Right atrium auricular region (tissue), 2 donors: ENCODE measurements around the gene DNAAF8. TPM values are rescaled to one million over a fixed set of nuclear protein-coding genes. Genes with fewer than 3 reads are reported as not detected.

ENCODE experiments used
- DNase-seq: peaks from one replicate; pipeline ENCODE4 v3.0.0-alpha.2; 2019; ENCODE audit warnings: low spot score
- H3K27ac ChIP-seq, 2 donors: fragments of 200-600 bp; sonication (generic); 1 replicate in 1 of 2; 2 replicates in 1 of 2; pipeline ENCODE4 v1.5.1; 2016 to 2019
- H3K27me3 ChIP-seq, 2 donors: fragments of 200-600 bp; sonication (generic); one replicate each; pipeline versions ENCODE4 v1.5.1 to v1.6.0; 2017 to 2019
- H3K36me3 ChIP-seq: fragments of 200-600 bp; sonication (generic); one replicate; pipeline ENCODE4 v1.5.1; 2016
- H3K4me1 ChIP-seq, 2 donors: fragments of 200-600 bp; sonication (generic); one replicate each; pipeline versions ENCODE4 v1.5.1 to v1.6.0; 2017 to 2019
- H3K4me3 ChIP-seq, 2 donors: fragments of 200-600 bp; sonication (generic); 1 replicate in 1 of 2; 2 replicates in 1 of 2; pipeline ENCODE4 v1.5.1; 2017 to 2019; ENCODE audit warnings: mild to moderate bottlenecking in 1 of 2, moderate library complexity in 1 of 2
- H3K9me3 ChIP-seq, 2 donors: fragments of 200-600 bp; sonication (generic); one replicate each; pipeline ENCODE4 v1.5.1; 2019
- CTCF ChIP-seq, 2 donors: fragments of 200-600 bp; sonication (generic); IDR thresholded peaks; one replicate each; pipeline ENCODE4 v1.5.1; 2019; ENCODE audit warnings: antibody characterized with exemption in 2 of 2
- total RNA-seq, 2 donors: library from RNA; depleted of rRNA; stranded (reverse); fragments of >200 nt; gene quantifications; one replicate each; pipeline ENCODE4 v1.1.0, GENCODE V29; 2016

DNAAF8 gene
- total RNA-seq, 2 donors from 2014 or later: 0.39 to 0.44 TPM

DNA sequence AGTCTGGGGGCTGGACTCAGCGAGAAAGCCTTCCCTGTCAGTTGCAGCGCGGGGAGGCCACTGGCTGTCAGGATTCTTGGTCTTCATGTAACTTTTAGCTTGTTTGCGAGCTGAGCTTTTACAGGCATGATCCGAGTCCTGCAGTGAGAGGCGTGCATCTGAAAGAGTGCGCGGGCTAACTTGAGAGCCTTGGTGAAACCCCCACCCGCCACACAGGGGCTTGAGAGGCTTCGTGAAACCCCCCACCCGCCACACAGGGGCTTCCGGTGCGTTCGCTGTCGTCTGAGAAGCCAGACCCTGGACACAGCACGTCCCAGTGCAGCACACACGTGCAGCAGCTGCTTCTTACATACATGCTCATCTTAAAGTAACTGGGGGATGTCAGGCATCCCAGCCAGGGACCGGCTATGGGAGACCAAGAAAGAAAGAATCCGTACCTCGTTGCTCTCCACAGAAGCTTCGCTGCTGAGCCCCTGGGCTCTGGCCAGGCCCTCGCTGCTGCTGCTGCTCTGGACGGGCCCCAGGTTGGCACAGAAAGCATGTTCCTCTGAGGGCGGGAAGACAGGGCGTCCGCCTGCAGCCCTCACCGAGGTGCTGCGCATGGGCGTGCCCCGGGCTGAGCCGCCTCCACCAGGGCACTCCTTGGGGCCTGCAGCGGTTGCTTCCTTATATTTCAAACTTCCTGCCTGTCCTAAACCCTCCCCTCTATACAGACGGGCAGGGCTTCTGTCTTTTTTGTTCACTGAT is 33.2 kb upstream of the DNAAF8 start:
- H3K4me1 ChIP-seq: peaks cover 0 to 8% of the 10 kb centered on the region in 2 donors

DNA sequence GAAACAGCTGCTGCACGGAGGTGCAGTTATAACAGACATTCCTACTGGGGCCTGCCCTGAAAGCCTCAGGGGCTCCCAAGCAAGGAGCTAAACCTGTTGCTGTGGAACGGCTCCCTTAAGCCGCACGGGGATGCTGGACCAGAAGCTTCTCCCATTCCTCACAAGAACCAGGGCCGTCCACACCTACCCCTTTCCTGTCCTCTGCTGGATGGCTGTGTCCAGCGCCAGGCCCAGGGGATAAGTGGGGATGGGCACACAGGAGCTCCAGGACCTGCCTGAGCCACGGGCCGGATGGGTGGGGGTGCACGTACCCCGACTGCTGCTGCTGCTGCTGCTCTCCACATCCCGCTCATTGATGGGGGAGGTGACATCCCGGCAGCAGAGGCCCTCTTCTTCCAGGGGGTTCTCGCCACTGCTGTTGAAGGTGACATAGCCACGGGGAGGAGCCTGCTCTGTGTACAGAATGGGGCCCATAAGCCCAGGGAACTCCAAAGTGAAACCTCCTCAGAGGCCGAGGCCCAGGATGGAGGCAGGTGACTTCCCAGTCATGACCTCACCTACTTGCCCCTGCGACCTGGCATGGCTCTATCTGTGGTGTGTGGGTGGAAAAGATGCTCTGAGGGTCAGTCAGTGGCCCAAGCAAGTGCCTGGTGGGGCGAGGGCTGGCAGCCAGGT is 32.4 kb upstream of the DNAAF8 start:
- no peak overlapping the region for H3K4me3 ChIP-seq
- DNase-seq: no peak
- H3K4me1 ChIP-seq: peaks cover 0 to under 1% of the 10 kb centered on the region in 2 donors
- H3K27ac ChIP-seq: no peak overlapping the region
- TF ChIP-seq CTCF (IDR thresholded peaks at IDR 0.05): no peak
- no peaks in the 10 kb centered on the region for H3K27me3 ChIP-seq
- H3K9me3 ChIP-seq: no peaks in the 10 kb centered on the region
- H3K36me3 ChIP-seq: peaks cover 79% of the 10 kb centered on the region

More for the DNA sequence above, 33.2 kb upstream of the DNAAF8 start:
- Histone ChIP-seq H3K27me3 (no peaks in the 10 kb centered on the region), H3K36me3 (peaks cover 77% of the 10 kb centered on the region), H3K27ac (no peak overlapping the region), H3K9me3 (no peaks in the 10 kb centered on the region), H3K4me3 (no peak overlapping the region)
- no peak for DNase-seq
- TF ChIP-seq CTCF (IDR thresholded peaks at IDR 0.05): no peak

- H3K4me1 ChIP-seq: no peaks in the 10 kb centered on the region
- no peak overlapping the region for H3K4me3 ChIP-seq
- H3K27me3 ChIP-seq: no peaks in the 10 kb centered on the region
- no peaks in the 10 kb centered on the region for H3K9me3 ChIP-seq
- no peak for DNase-seq
- H3K27ac ChIP-seq: no peak overlapping the region
- no peak for TF ChIP-seq CTCF (IDR thresholded peaks at IDR 0.05)
- H3K36me3 ChIP-seq: peaks cover 81% of the 10 kb centered on the region
These were observed 31.9 kb upstream of the DNAAF8 start for GRCh38 chr16:4702466-4702808.

DNA sequence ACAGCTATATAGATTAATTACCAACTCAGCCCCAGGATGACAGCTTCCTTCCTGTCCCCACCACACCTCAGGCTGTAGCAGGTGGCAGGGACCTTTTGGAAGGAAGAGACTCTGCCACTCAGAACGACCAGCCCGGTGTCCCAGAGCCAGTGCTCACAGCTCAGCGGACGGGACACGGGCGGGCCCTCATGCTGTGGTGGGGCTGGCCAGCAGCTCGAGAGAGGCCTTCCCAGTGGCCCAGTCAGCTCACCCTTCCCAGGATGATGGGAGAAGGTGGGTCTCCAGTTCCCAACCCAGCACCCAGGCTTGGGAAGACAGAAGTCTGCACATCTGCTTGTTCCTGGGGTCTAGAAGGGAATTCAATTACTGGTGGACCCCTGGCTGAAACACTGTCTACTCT is 30.4 kb upstream of the DNAAF8 start:
- H3K27ac ChIP-seq: no peak overlapping the region
- H3K4me1 ChIP-seq: no peaks in the 10 kb centered on the region
- DNase-seq: no peak
- H3K9me3 ChIP-seq: no peaks in the 10 kb centered on the region
- no peak overlapping the region for H3K4me3 ChIP-seq
- H3K36me3 ChIP-seq: peaks cover 70% of the 10 kb centered on the region
- H3K27me3 ChIP-seq: no peaks in the 10 kb centered on the region
- TF ChIP-seq CTCF (IDR thresholded peaks at IDR 0.05): no peak

GRCh38 chr16:4704491-4704890 is 29.8 kb upstream of the DNAAF8 start:
- TF ChIP-seq CTCF (IDR thresholded peaks at IDR 0.05): no peak
- no peaks in the 10 kb centered on the region for H3K4me1 ChIP-seq
- DNase-seq: no peak
- no peaks in the 10 kb centered on the region for H3K27me3 ChIP-seq
- peaks cover 66% of the 10 kb centered on the region for H3K36me3 ChIP-seq
- H3K4me3 ChIP-seq: no peak overlapping the region
- no peak overlapping the region for H3K27ac ChIP-seq
- no peaks in the 10 kb centered on the region for H3K9me3 ChIP-seq
